Caki2 (cell line): ENCODE data around the gene KRT14. TPM values are rescaled to one million over a fixed set of nuclear protein-coding genes. Genes with fewer than 3 reads are reported as not detected.
"Not testable (repeated sequence)": the region's sequence is repeated elsewhere in the genome, so short reads cannot be mapped to it uniquely, and the experiment has no call there.

Experiments used
- DNase-seq: peaks from one replicate; pipeline ENCODE4 v3.0.0-alpha.2; 2015; ENCODE audit warnings: low read depth
- in situ Hi-C: cut with HindIII; loops from 2 replicates; pipeline ENCODE4 v1.10.0; 2016; ENCODE audit warnings: low sequenced_read_pairs, low pct_unique_long_range_greater_than_20kb, mixed read lengths
- total RNA-seq: library from RNA; depleted of rRNA; stranded (reverse); fragments of >200 nt; shearing (Covaris generic); gene quantifications from 2 replicates; pipeline ENCODE4 v1.2.3, GENCODE V29; 2014; ENCODE audit warnings: low replicate concordance

The KRT14 gene
- total RNA-seq, 1 experiment from 2014 or later: not detected

DNA sequence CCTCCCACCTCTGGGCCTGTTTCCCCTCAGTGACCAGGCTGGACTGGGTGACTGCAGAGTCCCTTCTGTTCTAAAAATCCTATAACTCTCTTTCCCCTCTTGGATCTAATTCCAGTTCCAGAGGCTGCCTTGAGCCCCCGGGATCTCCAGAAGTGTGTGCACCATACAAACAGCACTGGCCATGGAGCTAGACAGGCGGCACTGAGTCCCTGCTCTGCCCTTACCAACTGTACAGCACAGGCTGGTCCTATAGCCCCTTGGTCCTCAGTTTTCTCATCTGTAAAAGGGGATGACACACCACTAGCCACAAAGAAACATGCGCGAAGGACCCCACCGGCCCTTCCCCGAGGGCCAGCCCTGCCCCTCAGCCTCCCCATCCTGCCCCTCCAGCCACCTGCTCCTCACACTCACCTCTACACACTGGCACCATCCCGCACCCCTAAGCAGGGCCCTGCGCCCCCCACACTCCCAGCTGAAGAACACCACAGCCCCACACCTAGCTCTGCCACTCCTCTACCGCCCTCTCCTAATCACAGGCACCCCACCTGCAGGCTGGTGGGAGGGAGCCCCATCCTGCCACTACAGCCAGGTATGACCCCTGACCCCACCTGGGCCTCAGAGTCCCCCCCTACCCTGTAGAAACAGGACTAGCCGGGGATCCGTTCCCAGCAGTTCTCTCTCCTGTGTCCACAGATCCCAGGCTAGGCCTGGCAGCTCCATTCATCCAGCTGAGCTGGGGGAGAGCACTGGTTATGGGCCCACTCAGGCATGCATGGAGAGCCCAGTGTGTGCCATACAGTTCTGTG lies 26.8 kb upstream of the KRT14 start:
- no peak for DNase-seq
- in situ Hi-C loops: no loop called here

DNA sequence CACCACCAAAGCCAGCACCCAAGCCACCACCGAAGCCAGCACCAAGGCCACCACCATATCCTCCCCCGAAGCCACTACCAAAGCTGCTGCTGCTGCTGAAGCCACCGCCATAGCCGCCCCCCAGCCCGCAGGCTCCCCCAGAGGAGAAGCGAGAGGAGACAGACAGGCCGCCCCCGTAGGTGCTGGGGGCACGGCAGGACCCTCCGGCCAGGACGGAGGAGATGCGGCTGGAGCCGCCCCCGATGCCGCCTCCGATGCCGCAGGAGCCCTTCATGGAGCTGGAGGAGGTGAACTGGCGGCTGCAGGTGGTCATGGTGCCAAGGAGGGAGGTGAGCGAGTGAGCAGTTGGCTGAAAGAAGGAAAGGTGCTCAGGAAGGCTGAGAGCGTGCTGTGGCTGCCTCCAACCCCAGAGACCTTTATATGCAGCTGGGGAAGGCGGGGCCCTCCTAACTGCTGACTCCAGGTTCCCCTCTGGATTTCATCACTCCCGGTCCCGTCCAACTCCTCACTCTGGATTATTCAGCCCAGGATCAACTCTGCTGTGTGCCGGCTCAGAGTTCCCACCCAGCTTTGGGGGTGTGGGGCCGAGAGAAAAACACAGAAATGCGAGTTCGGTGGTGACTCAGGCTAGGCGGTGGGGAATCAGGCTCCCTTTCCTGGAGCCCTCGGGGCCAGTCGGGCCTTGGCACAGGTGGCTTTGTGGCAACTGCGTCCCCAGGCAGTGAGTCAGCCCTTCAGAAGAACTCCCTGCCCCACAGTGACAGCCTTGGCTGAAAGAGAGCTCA lies 25.9 kb upstream of the KRT14 start, which contains the start of gene KRT16:
KRT16 (minus strand) TSS at position 392 of the 785 bp plus-strand sequence; CDS start at position 313, 79 bp downstream.
- in situ Hi-C loops: not testable (repeated sequence)
- peak; percentile 22 for DNase-seq

DNA sequence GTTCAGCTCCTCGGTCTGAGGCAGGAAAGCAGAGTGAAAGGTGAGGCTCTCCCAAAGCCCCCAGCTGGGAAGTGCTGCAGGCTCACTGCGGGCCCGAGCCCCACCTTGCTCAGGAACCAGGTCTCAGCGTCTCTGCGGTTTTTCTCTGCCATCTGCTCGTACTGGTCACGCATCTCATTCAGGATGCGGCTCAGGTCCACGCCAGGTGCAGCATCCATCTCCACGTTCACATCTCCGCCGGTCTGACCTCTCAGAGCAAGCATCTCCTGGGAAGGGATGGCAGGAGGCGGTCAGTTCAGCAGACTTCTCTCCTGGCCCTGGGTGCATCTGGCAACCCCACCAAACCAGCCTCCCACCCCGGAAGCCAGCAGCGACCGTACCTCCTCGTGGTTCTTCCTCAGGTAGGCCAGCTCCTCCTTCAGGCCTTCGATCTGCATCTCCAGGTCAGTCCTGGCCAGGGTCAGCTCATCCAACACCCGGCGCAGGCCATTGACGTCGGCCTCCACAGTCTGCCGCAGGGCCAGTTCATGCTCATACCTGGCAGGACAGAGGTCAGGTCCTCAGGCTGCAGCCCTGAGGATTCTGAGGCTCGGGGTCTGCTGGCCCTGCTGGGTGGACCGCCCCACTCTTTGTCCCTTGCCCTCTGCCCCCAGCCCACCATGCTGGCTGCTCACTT lies 24.4 kb upstream of the KRT14 start:
- in situ Hi-C loops: no loop called here
- DNase-seq: no peak

DNA sequence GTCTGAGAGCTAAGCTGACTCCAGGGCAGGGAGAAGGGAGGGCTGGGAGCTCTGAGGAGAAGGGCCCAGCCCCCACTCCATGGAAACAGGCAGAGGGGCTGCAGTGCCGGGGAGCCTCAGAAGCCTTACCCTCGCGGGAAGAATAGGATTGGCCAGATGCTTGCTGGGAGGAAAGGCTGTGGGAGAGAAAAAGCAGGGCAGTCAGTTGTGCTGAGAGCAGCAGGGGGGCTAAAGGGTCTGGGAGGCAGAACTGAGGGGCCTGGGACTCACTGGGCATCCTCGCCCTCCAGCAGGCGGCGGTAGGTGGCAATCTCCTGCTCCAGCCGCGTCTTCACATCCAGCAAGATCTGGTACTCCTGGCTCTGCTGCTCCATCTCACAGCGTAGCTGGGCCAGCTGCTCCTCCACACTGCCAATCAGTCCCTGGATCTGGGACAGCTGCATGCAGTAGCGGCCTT lies 23.4 kb upstream of the KRT14 start:
- in situ Hi-C loops, DNase-seq: not testable (repeated sequence)

DNA sequence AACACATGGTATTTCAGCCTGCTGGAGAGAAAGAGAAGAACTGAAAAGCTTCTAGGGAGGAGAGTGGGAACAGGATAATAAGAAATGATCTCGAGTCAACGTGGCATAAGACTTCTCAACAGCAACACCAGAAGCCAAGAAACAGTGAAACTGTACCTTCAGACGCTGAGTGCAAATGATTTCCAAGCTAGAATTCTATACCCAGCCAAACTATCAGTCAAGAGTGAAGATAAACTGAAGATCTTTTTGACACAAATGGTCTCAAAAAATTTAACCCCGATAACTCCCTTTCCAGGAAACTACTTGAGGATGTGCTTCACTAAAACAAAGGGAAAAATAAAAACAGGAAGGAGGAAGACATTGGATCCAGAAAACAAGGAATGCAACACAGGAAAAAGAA lies 20.2 kb upstream of the KRT14 start:
- DNase-seq, in situ Hi-C loops: not testable (repeated sequence)

DNA sequence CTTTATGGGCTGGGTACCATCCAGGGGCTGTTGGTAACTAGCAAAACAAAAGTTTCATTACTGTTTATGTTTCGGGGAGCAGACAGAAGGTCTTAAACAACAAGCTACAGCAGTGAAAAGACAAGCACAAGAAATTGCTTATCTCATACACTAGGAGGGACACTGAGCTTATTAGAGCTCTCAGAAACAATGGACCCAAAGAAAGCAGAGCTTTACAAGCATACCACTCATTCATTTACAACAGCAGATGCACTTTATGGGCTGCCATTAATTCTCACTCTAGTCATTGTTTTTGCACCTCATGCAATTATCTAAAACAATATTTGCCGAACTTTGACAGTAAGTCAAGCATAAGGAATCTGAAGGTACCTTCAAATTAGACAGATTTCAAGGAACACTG lies 15.8 kb upstream of the KRT14 start:
- in situ Hi-C loops: no loop called here
- no peak for DNase-seq

DNA sequence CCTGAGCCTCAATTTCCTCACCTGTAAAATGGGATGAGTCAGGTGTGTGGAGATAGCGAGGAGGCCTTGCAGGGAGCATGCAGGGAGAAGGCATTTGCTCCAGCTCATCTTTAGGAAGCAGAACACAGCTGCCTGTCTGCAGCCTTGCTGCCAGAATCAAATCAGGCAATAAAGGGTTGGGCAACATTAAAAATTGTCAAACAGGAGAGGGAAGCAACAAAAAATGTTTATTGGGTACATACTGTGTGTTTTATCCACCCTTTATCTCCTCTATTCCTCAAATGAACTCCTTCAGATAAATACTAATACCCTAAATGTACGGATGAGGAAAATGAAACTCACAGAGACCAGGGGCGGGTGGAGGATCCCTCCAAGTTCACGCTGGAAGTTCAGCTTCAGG lies 13.6 kb upstream of the KRT14 start:
- DNase-seq: no peak

GRCh38 chr17:41599680-41600079 lies 13.0 kb upstream of the KRT14 start:
- in situ Hi-C loops: no loop called here
- DNase-seq: no peak

More for the DNA sequence above, 13.6 kb upstream of the KRT14 start:
- in situ Hi-C loops: no loop called here

GRCh38 chr17:41595585-41595984 lies 8.9 kb upstream of the KRT14 start:
- in situ Hi-C loops: no loop called here
- no peak for DNase-seq

DNA sequence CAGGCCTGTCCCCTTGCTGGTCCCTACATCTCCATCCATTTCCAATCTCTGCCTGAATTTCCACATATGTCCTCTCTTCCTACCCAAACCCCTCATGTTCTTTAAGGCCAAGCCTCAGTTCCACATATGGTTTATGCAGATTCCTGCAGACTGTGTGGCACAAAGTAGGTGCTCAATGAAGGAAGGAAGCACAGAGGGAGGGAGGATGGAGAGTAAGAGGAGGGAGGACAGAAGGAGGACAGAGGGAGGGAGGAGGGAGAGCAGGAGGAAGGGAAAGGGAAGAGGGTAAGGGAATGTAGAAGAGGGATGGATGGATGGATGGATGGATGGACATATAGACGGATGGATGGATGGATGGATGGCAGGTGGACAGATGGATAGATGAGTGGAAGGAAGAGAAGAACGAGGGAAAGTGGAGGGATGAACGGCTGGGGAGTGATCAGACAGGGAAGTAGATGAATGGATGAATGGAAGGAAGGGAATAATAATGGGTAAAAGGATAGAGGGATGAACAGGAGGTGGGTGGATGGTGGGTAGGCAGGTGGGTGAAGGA lies 7.7 kb upstream of the KRT14 start:
- no peak for DNase-seq
- in situ Hi-C loops: no loop called here

DNA sequence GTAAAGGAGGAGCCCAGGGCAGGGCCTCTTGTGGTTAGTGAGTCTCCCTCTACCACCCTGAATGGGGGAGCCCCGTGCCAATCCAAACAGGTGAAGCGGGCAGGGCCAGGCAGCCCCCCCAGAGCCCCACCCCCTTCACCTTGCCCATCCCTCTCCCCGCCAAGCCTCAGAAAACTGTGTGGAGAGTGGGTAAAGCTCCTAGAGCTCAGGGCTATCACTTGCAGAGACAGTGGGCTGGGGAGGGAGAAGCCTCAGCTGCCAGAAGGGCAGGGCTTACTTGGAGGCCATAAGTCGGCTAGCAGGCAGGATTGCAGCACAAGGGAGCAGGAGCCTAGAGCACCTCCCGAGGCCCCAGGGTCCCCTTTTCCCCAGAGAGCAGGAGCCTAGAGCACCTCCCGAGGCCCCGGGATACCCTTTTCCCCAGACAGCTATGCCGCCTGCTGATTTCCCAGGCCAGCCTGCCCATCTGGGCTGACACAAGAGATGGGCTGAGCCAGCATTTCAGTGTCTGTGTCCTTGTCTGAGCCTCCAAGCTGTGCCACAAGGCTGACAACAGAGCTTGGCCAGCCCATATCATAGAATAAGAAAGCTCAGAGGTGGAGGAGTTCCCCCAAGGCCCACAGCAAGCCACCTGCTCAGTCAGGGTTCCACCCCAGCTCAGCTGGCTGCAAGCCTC lies 6.7 kb upstream of the KRT14 start:
- DNase-seq: no peak
- in situ Hi-C loops: no loop called here

DNA sequence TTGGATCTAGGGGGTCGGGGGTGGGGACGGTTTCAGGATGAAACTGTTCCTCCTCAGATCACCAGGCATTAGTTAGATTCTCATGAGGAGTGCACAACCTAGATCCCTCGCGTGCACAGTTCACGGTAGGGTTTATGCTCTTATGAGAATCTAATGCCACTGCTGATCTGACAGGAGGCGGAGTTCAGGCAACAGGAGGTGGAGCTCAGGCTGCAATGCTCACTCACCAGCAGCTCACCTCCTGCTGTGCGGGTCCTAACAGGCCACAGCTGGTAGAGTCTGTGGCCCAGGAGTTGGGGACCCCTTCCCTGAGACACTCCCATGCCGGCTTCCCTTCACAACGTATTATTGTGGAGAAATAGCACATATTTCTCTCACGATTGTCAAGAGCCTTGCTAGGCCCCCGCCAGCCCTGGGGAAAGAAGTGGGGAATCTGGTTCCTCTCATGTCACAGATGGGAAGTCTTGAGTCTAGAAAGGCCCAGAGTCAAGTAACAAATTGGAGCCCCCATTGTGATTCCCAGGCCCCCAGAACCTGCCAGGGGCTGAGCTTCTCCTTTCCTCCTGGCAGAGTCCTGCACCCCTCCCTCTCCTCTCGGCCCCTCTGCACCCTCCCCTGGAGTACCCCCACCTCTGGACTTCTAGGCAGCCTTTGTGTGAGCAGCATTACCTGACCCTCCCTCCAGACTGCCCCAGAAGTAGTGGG lies 6.1 kb upstream of the KRT14 start:
- DNase-seq: no peak
- in situ Hi-C loops: no loop called here

DNA sequence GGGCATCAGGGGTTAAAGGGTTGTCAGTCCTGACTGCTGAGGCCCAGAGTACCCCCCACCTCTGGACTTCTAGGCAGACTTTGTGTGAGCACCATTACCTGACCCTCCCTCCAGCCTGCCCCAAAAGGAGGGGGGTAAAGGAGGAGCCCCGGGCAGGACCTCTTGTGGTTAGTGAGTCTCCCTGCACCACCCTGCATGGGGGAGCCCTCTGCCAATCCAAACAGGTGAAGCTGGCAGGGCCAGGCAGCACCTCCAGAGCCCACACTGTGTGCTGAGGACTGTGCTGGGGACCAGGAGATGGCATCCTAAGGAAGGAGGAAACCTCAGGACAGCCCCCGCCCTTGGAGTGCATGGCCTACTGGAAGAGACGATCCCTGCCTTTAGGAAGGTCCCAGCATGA lies 2.6 kb upstream of the KRT14 start:
- no peak for DNase-seq
- in situ Hi-C loops: no loop called here

- DNase-seq: no peak
- in situ Hi-C loops: no loop called here
Measured at GRCh38 chr17:41588126-41588810, 1.6 kb upstream of the KRT14 start.

DNA sequence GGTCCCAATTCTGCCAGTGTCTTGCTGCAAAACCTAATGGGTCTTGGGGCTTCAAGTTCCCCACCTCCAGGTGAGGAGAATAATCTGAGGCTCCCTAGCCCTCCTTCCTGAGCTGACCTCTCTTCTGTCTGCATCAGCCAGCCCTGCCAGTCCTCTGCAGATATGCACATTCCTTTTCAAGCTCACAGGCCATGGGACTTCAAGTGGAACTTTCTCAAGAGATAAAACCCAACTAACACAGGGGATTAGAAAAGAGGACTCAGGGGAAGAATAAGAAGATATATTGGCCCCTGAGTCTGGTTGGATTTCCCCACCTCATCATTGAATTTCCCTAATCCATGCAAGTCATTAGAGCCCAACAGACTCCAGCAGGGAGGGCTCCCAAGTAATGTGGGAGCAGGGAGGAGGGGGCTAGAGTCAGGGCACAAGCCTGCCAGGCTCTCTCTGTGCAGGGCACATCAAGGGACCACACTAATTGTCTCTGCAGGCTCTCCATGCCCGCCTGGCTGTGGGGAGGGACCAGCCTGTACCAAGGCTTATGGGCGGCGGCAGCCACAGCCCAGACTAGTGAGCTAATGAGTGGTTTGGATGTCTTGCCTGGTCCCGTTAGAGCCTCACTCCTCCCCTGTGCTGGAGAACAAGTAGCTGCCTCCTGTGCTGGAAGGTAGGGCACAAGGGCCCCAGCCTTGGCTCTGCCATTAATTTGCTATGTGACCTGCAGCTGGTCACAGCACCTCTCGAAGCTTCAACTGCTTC lies 1.2 kb downstream of the KRT14 start:
- in situ Hi-C loops: no loop called here

GRCh38 chr17:41584331-41584927 lies 2.3 kb downstream of the KRT14 start:
- DNase-seq, in situ Hi-C loops: not testable (repeated sequence)

More for the DNA sequence above, 1.2 kb downstream of the KRT14 start:
- DNase-seq: no peak
